Fibroblast of lung (primary cell): ENCODE data around the gene ACBD3. TPM values are rescaled to one million over a fixed set of nuclear protein-coding genes. Genes with fewer than 3 reads are reported as not detected.
A peak's percentile ranks its signal among the peaks of the same experiment; 100 is the strongest.

ENCODE experiments used
- DNase-seq, 2 donors: peaks; one replicate each; pipeline versions ENCODE4 v3.0.0 to v3.0.0-alpha.2; 2010; ENCODE audit warnings: low read depth in 2 of 2
- H2AFZ ChIP-seq: 2 replicates; pipeline ENCODE4 v1.5.1; 2012; ENCODE audit warnings: low read length, control low read depth, inconsistent platforms
- H3K27ac ChIP-seq: 2 replicates; pipeline ENCODE4 v1.5.1; 2011; ENCODE audit warnings: low read length, control low read depth; ENCODE audit not compliant: insufficient read depth
- H3K27me3 ChIP-seq: 2 replicates; pipeline ENCODE4 v1.5.1; 2011; ENCODE audit warnings: mild to moderate bottlenecking, low read length; ENCODE audit not compliant: control insufficient read depth, insufficient read depth
- H3K36me3 ChIP-seq: 2 replicates; pipeline ENCODE4 v1.5.1; 2011; ENCODE audit warnings: low read length; ENCODE audit not compliant: control insufficient read depth, insufficient read depth
- H3K4me1 ChIP-seq: 2 replicates; pipeline ENCODE4 v1.5.1; 2011; ENCODE audit warnings: low read length; ENCODE audit not compliant: control insufficient read depth, insufficient read depth; ENCODE audit errors: extremely low read depth
- H3K4me2 ChIP-seq: 2 replicates; pipeline ENCODE4 v1.5.1; 2011; ENCODE audit warnings: low read length, control low read depth; ENCODE audit not compliant: insufficient read depth; ENCODE audit errors: extremely low read depth
- H3K4me3 ChIP-seq, 4 experiments: fragments of 200-600 bp in 1 of 4; sonication (generic) in 1 of 4; replicated peaks in 1 of 4; 2 replicates each; pipeline ENCODE4 v1.5.1; 2011 to 2016; ENCODE audit warnings: low read length in 4 of 4, low read depth in 3 of 4, mild to moderate bottlenecking in 3 of 4, control low read depth in 2 of 4, inconsistent platforms in 1 of 4, mixed read lengths in 1 of 4; ENCODE audit not compliant: insufficient read depth in 1 of 4; ENCODE audit errors: control extremely low read depth in 1 of 4
- H3K79me2 ChIP-seq: 2 replicates; pipeline ENCODE4 v1.5.1; 2012; ENCODE audit warnings: mild to moderate bottlenecking, low read length, inconsistent platforms; ENCODE audit not compliant: control insufficient read depth, insufficient read depth
- H3K9ac ChIP-seq: 2 replicates; pipeline ENCODE4 v1.5.1; 2011; ENCODE audit warnings: mild to moderate bottlenecking, low read length, control low read depth; ENCODE audit not compliant: insufficient read depth
- H3K9me3 ChIP-seq: 2 replicates; pipeline ENCODE4 v1.5.1; 2012; ENCODE audit warnings: low read depth, low read length; ENCODE audit not compliant: control insufficient read depth, insufficient read depth
- H4K20me1 ChIP-seq: 2 replicates; pipeline ENCODE4 v1.5.1; 2011; ENCODE audit warnings: low read length; ENCODE audit not compliant: control insufficient read depth, insufficient read depth; ENCODE audit errors: extremely low read depth
- EZH2 ChIP-seq: IDR thresholded peaks from 2 replicates; pipeline ENCODE4 v1.5.1; 2012; ENCODE audit warnings: low read length, control low read depth, mild to moderate bottlenecking; ENCODE audit errors: missing control alignments
- polyA plus RNA-seq, 2 donors: library from polyadenylated mRNA; depleted of rRNA in 1 of 2; stranded (reverse) in 1 of 2; unstranded in 1 of 2; fragments of >200 nt; gene quantifications; 2 replicates each; pipeline ENCODE4 v1.2.1, GENCODE V29; 2011 to 2012; ENCODE audit warnings: missing spikeins in 1 of 2
- total RNA-seq: library from RNA; depleted of rRNA; stranded (reverse); fragments of >200 nt; gene quantifications from 2 replicates; pipeline ENCODE4 v1.2.1, GENCODE V29; 2014
- TF ChIP-seq, protein P1 (sequence below), 2 donors: IDR thresholded peaks in 1 of 2; conservative IDR thresholded peaks in 1 of 2; 1 replicate in 1 of 2; 2 replicates in 1 of 2; pipeline ENCODE4 v1.5.1; 2011 to 2012; ENCODE audit warnings: low read length in 2 of 2, control low read depth in 1 of 2, inconsistent platforms in 1 of 2, low read depth in 1 of 2, mild to moderate bottlenecking in 1 of 2

Gene ACBD3
- total and polyA plus RNA-seq, 2 donors (not counting 1 experiment from before 2014, with no cell fraction given) = 67.7 to 85.0 TPM

DNA sequence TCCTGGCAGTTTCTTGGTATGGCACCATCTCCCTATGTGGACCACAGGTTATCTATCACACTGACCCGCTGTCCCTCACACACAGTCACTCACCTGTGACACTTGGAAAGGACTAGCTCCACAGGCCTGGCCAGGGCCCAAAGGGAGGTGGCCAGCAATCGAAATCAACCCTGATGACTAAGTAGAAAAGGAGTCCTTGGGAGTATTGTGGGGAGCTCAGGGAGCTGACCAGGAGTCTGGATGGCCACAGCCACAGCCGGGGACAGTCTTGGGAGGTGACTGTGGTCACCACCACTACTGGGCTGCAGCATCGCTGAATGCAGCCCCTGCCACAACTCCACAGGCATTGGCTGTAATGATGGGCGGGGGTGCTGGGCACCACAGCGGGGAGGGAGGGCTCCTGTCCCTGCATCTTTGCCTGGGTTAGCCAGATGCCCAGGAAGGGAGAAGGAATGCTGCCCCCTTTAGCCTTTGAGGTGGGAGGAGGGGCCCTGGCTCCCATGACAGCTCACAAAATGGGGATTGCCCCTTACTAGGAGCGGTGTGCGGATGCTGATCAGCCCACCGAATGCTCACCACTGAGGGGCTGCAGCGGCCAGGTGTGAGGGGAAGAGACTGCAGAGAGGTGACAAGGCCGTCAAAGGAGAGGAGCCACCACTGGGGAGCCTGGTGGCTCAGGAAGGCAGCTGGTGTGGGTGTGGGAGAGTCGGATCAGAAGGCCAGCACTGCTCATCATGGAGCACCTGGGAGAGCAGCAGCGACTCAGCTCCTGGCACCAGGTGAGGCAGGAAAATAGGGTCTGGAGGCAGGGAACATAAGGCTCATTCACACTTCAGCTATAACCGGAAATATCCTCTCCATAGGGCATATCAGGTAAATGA, 62.7 kb downstream of the ACBD3 start:
- Histone ChIP-seq H3K27ac (no peak overlapping the region), H2AFZ (no peak overlapping the region), H3K4me1 (peaks cover 2% of the 10 kb centered on the region), H3K27me3 (no peaks in the 10 kb centered on the region), H3K36me3 (no peaks in the 10 kb centered on the region), H4K20me1 (no peaks in the 10 kb centered on the region), H3K4me3 (no peak overlapping the region), H3K9me3 (no peaks in the 10 kb centered on the region), H3K9ac (no peak overlapping the region), H3K4me2 (no peak overlapping the region), H3K79me2 (no peaks in the 10 kb centered on the region)
- TF ChIP-seq, protein P1, sequence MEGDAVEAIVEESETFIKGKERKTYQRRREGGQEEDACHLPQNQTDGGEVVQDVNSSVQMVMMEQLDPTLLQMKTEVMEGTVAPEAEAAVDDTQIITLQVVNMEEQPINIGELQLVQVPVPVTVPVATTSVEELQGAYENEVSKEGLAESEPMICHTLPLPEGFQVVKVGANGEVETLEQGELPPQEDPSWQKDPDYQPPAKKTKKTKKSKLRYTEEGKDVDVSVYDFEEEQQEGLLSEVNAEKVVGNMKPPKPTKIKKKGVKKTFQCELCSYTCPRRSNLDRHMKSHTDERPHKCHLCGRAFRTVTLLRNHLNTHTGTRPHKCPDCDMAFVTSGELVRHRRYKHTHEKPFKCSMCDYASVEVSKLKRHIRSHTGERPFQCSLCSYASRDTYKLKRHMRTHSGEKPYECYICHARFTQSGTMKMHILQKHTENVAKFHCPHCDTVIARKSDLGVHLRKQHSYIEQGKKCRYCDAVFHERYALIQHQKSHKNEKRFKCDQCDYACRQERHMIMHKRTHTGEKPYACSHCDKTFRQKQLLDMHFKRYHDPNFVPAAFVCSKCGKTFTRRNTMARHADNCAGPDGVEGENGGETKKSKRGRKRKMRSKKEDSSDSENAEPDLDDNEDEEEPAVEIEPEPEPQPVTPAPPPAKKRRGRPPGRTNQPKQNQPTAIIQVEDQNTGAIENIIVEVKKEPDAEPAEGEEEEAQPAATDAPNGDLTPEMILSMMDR (conservative IDR thresholded peaks at IDR 0.05 in 1 of 2, IDR thresholded peaks at IDR 0.05 in 1 of 2; ENCODE audit: low read depth in 1 of 2, low read length in 2 of 2) = no peak
- TF ChIP-seq EZH2 = no peak
- DNase-seq = peak in 1 of 2 donors; percentile 27

DNA sequence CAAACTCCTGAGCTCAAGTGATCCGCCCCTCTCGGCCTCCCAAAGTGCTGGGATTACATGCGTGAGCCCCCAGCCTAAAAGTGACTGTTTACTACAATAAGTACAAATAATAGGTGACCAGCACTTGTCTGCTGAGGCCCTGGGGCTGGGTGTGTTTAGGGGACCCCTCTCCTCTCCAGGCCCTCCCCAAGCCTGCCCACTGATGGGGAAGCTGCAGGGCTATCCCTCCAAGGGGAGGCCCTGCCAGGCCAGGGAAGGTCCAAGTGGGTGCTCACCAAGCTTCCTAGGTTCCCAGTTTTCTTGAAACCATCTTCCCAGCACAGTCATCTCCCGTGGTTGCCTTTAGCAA, 63.4 kb downstream of the ACBD3 start:
- Histone ChIP-seq H3K79me2 (no peaks in the 10 kb centered on the region), H3K4me3 (no peak overlapping the region), H3K4me2 (no peak overlapping the region), H4K20me1 (no peaks in the 10 kb centered on the region), H3K36me3 (no peaks in the 10 kb centered on the region), H3K9me3 (no peaks in the 10 kb centered on the region), H3K9ac (no peak overlapping the region), H2AFZ (no peak overlapping the region), H3K27ac (no peak overlapping the region), H3K27me3 (no peaks in the 10 kb centered on the region), H3K4me1 (no peaks in the 10 kb centered on the region)
- TF ChIP-seq, protein P1 (conservative IDR thresholded peaks at IDR 0.05 in 1 of 2, IDR thresholded peaks at IDR 0.05 in 1 of 2; ENCODE audit: low read depth in 1 of 2, low read length in 2 of 2) = no peak
- TF ChIP-seq EZH2 = no peak
- no peak for DNase-seq

DNA sequence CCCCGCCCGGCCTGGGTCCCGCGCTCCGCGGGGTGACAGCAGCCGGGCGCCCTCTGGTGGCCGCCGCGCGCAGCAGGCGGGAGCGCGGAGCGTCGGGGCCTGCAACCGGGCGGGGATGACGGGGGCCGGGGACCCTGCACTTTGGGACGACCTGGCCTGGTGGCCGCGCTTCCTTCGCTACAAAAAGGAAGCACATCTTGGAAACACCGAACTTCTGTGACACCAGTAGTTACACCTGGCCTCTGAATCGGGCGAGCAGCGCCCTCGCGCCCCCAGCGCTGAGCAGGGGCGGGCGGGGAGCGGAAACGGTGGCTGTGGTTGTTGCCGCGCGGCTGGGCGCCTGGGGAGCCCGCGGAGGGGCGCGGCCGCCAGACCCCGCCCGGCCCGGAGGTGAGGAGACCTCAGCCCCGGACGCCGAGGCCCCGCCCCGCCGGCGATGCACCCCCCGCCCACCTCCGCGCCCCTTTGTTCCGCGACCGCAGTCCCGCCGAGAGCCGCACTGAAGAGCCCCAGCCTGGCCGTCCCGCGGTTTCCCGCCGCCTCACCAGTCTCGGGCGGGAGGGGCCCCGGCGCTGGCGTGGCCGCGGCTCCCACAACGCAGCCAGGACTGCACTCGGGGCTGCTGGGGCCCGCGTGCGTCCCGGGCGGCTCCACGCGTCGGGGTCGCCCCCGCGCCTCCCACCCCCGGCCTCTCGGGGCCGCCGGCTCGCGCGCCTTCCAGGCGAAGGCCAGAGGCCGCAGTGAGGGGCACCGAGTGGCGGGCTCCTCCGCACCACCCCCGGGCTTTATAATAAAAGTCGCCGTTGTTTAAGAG, 64.7 kb downstream of the ACBD3 start:
- TF ChIP-seq EZH2 = no peak
- TF ChIP-seq, protein P1 (conservative IDR thresholded peaks at IDR 0.05 in 1 of 2, IDR thresholded peaks at IDR 0.05 in 1 of 2; ENCODE audit: low read depth in 1 of 2, low read length in 2 of 2) = peak; percentile 20 to 41
- no peak overlapping the region for H3K27ac ChIP-seq
- H3K9me3 ChIP-seq = no peaks in the 10 kb centered on the region
- H3K4me2 ChIP-seq = peak overlapping the region; percentile 90
- H3K27me3 ChIP-seq = no peaks in the 10 kb centered on the region
- no peaks in the 10 kb centered on the region for H3K36me3 ChIP-seq
- no peaks in the 10 kb centered on the region for H4K20me1 ChIP-seq
- peak; percentile 15 to 32 for DNase-seq
- peak overlapping the region; percentile 95 for H2AFZ ChIP-seq
- no peaks in the 10 kb centered on the region for H3K79me2 ChIP-seq
- H3K4me3 ChIP-seq = peak overlapping the region; percentile 48 to 72 (median 61)
- peak overlapping the region; percentile 42 for H3K9ac ChIP-seq
- no peaks in the 10 kb centered on the region for H3K4me1 ChIP-seq
